Right ventricle myocardium superior (tissue), 1 donor: Measurements from ENCODE around the gene TLE4. TPM values are rescaled to one million over a fixed set of nuclear protein-coding genes. Genes with fewer than 3 reads are reported as not detected.
"Not testable (repeated sequence)": the region's sequence is repeated elsewhere in the genome, so short reads cannot be mapped to it uniquely, and the experiment has no call there.

Experiments
- ATAC-seq: fragments of 200-7000 bp; cut with Tn5 transposase; one replicate; pipeline ENCODE4 v1.9.1; 2020; ENCODE audit warnings: mild to moderate bottlenecking; ENCODE audit not compliant: poor library complexity
- DNase-seq: peaks from one replicate; pipeline ENCODE4 v3.0.0-alpha.2; 2020
- intact Hi-C: fragments of 100-400 bp; cut with DNase I; formaldehyde crosslinking; loops from one replicate; pipeline ENCODE4 v1.11.2; 2022
- total RNA-seq: library from RNA; stranded (reverse); fragmentation: NEBNext Ultra II Directional; extraction: Animal tissue kit (Norgen Biotek cat#: 25700); gene quantifications from one replicate; pipeline ENCODE4 v1.2.1, GENCODE V29; 2021
- donor health status: DM: no; HTN: yes; CAD: no; lungs with severe emphysema.

TLE4 gene
- total RNA-seq, 1 donor from 2014 or later: 12.8 TPM

DNA sequence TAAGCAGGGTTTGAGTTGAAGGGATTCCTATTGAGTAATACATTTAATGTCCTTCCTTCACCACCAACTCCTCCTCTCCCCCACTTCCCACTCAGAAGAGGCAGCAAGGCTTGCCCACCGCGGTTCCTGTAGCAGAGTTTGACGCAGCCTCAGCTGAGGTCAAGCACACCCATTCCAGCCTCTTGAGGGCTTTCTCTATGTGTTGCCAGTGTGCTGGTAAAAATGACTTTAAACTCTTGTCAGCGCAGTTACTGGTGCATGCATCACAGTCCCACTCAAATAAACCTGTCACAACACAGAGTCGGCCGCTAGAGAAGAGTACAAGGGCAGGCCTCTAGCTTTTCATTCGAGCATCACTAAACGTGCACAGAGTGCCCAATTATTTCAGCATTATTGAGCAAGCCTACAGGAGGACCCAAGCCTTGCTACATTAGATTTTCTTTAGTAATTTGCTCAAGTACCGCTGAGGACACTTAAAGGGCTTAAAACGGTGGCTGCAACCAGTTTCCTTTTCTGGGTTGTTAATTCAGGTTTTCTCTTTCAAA lies 79.6 kb downstream of the TLE4 start:
- DNase-seq: no peak
- ATAC-seq: peak; percentile 52
- intact Hi-C loops: no loop called here

DNA sequence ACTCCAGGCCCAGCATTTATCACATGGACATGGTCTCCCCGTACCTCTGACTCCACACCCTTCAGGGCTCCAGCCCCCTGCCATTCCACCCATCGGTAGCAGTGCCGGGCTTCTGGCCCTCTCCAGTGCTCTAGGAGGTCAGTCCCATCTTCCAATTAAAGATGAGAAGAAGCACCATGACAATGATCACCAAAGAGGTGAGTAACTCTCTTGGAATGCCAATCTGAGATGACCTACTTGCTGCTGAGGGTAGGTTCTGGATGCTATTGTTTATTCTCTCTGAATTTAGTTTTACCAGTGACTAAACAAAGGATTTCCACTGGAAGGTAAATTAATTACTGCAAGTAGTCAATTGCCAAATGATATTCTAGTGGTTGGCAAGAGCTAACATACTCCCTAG lies 80.8 kb downstream of the TLE4 start:
- intact Hi-C loops: no loop called here
- ATAC-seq: no peak

GRCh38 chr9:79654591-79655382 lies 83.0 kb downstream of the TLE4 start:
- DNase-seq, ATAC-seq, intact Hi-C loops: not testable (repeated sequence)

More for the DNA sequence above, 80.8 kb downstream of the TLE4 start:
- DNase-seq: no peak

- intact Hi-C loops: no loop called here
- DNase-seq (no peak), ATAC-seq (no peak)
Measured at GRCh38 chr9:79655551-79655950, 83.8 kb downstream of the TLE4 start.

DNA sequence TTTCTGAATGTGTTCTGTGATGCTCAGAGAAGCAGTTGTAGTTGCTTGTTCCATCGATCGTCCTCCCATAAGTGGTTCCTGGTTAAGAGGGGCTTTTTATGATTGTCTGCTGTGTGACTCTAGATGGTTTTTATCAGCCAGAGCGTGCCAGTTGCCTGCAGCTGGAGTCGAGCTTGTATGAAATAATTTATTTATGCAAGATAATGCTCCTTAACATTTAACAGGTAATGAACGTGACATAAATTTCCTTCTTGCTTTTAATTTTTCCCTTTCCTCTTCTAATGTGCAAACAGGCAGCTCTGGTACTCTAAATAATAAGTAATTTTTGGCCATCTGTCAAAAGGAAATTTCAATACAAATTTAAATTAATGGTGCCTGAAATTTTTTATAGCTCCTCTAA lies 84.4 kb downstream of the TLE4 start:
- no peak for DNase-seq
- ATAC-seq: no peak
- intact Hi-C loops: no loop called here

DNA sequence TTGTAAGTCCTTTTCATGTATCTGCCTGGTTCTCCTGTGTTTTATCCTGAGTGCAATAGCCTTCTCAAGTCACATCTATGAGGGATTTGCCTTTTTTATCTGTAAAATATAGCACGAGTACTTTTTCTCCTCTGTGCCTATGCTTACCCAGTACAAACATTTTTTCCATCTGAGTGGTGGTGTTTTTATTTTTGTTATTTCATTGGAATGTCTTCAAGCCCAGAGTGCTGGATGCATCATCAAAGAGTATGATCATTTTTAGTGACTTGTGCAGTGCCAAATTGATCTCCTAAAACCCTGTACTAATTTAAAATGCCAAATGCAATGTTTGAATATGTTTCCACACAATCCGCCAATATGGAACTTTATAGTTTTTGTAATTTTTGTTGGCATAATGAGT lies 86.1 kb downstream of the TLE4 start:
- DNase-seq (no peak), ATAC-seq (no peak)
- intact Hi-C loops: no loop called here

DNA sequence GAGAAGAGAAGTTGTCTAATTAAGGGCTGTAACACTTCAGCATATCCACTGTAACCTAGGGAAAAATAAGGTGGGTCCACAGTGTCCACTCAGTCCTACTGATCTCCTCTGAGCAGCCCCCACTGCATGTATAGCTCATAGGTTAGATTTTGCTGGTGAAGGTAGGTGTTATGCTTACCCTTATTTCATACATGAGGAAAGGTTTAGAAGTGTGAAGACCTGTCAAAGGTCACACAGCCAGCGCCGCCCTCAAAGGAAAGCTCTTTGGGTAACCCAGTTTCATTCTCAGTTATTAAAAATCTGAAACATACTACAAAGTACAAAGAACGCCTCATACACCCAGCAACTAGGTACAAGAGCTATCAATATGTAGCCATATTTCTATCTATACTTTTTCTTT lies 87.2 kb downstream of the TLE4 start:
- DNase-seq (no peak), ATAC-seq (no peak)
- intact Hi-C loops: no loop called here

DNA sequence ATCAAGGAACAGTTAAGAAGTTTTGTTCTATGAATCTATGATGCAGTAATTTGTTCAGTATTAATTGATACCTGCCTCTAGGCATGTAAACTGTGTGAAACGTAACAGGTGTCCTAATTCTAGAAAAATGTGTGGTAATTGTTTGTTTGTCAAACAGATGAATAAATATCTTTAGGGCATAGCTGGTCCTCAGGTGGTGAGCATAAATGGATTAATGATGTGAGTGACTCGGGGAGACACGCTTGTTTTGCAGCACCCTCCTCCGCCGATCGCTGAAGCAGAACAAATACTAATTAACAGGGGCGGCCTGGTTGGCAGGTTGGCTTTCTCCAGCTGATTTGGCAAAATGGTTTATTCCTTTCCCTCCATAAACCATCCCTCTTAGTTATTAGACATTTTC lies 88.8 kb downstream of the TLE4 start:
- intact Hi-C loops: loop anchor here (10.0 kb wide), 1 partner anchor 86 kb away; the partner anchor contains the start of gene TLE4
- no peak for ATAC-seq

DNA sequence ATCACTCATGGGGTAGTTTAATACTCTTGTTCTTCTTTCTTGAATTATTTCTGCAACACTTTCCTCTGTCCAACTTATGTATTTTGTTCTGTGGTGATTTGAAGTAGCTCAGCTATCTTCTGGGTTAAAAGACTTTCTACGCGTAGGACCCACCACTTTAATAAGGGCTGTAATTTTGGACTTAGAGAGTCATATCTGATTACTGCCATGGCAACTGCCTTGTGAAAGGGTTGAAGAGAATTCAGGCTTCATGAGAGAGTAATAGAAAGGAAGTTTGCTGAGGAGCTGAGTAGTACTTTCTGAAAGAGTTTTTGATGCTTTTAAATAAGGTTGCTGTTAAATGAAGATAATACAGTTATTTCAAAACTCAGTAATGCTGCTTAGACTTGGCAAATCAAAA lies 89.5 kb downstream of the TLE4 start:
- ATAC-seq: no peak
- intact Hi-C loops: loop anchor here (10.0 kb wide), 1 partner anchor 86 kb away; the partner anchor contains the start of gene TLE4
- DNase-seq: no peak

More for the DNA sequence above, 88.8 kb downstream of the TLE4 start:
- DNase-seq: no peak

GRCh38 chr9:79661886-79662536 lies 90.2 kb downstream of the TLE4 start:
- DNase-seq: no peak
- ATAC-seq: no peak
- intact Hi-C loops: loop anchor here (10.0 kb wide), 1 partner anchor 87 kb away; the partner anchor contains the start of gene TLE4

GRCh38 chr9:79662537-79662956 lies 90.8 kb downstream of the TLE4 start:
- intact Hi-C loops: loop anchor here (10.0 kb wide), 1 partner anchor 88 kb away; the partner anchor contains the start of gene TLE4
- ATAC-seq (no peak), DNase-seq (no peak)

- ATAC-seq: no peak
- intact Hi-C loops: loop anchor here (10.0 kb wide), 1 partner anchor 88 kb away; the partner anchor contains the start of gene TLE4
- DNase-seq: no peak
Measured at GRCh38 chr9:79663300-79663699, 91.5 kb downstream of the TLE4 start.

DNA sequence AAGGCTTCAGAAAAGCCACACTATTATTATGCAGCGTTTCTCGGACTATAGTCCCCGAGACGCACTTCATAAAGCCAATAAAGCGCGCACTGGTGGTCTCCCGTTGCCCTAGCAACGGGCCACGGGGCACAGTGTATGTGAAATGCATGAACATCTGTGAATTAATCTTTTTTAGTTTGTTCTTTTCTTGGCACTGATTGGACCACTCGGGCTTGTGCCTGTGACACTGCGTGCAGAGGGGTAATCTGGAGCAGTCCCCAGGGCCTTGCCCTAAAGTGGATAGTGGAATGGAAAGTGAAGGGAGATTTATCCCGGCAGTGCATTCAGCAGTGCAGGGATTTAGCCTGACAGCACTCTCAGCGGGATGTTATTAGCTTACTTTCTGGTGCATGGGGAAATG lies 92.1 kb downstream of the TLE4 start:
- ATAC-seq: peak; percentile 42
- DNase-seq: no peak
- intact Hi-C loops: loop anchor here (10.0 kb wide), 1 partner anchor 89 kb away; the partner anchor contains the start of gene TLE4

DNA sequence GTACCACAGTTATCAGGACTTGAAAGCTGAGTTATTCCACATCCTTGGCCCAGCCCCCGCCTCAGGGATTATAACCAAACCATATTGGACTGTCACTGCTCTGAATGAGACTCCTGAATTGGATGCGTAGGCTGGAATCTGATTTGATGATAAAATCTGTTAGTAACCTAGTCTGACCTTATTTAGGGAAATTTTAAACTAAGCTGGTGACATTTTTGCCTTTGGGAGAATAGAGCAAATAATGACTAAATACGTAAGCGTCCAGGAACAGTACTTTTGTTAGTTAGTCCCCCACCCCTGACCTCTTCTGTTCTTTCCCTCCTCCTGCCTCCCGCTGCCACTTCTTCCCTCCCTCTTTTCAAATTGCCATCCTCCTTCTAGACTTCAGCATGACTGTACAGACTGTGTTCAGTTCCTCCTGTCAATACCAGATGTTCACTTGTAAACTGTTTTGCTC lies 92.6 kb downstream of the TLE4 start:
- ATAC-seq (peak; percentile 63), DNase-seq (no peak)
- intact Hi-C loops: loop anchor here (10.0 kb wide), 1 partner anchor 90 kb away; the partner anchor contains the start of gene TLE4

DNA sequence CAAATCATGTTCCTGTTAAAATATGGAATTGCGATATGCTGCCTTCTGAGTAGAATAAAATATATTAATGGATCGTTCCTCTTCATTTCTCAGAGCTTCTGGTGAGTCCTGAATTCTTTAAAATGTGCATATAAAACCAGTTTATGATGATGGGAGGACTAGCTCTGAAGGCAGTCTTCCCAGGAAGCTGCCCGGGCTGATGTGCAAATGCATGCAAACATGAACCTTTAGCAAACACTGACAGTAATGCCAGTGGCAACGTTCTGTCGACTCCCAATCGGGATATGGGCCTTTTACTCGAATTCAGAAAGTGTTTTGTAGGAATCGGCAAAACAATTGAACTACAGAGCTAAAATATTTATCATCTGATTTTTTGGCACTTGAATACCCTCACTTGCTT lies 93.6 kb downstream of the TLE4 start:
- ATAC-seq: no peak
- no peak for DNase-seq
- intact Hi-C loops: loop anchor here (10.0 kb wide), 1 partner anchor 91 kb away; the partner anchor contains the start of gene TLE4

GRCh38 chr9:79665931-79666330 lies 94.2 kb downstream of the TLE4 start:
- intact Hi-C loops: loop anchor here (10.0 kb wide), 1 partner anchor 91 kb away; the partner anchor contains the start of gene TLE4
- ATAC-seq (no peak), DNase-seq (no peak)

DNA sequence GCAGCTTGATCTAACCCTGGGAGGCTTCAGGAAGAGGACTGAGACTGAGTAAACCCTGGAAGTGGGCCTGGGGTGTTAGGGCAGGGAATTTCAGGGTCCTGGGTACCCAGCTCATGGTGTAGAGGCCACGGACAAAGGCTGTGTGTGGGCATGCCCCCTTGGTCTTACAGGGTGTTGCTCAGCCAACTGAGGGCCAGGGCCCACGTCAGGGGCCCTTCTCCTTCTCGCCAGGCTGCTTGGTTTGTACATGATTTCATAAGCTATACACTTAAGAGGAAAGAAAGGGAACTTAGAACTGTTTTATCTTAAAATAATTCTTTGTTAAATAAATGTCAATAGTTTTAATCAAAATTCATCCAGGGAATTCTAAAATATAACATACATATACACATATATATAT lies 95.4 kb downstream of the TLE4 start:
- intact Hi-C loops: loop anchor here (10.0 kb wide), 1 partner anchor 92 kb away; the partner anchor contains the start of gene TLE4

DNA sequence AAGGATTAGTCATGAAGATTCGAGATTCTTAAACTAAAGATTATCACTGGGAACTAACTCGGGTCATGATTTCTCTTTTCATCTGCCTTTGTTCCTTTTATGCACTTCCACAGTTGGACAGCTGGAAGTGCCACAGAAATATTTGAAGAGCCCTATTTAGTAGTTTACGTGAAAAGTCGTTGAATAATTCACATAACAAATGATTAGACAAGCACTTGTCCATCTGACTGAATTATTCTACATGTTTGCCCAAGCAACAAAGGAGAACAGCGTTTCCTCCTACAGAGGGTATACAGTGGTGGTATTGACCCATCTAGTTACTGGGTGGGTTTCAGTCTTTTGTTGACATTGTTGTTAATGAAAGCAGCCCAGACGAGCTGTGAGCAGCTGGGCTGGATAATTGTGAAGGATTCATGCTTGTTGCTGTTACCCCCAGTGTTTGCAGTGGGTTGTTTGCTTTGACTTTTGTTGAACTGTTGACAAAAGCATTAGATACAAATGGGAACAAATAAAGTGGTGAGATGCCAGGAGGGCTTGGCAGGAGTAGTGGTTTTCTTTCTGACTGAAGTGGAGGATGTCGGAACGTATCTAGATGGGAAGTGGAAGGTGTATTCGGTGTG lies 96.2 kb downstream of the TLE4 start:
- DNase-seq (no peak), ATAC-seq (peak; percentile 43)
- intact Hi-C loops: loop anchor here (10.0 kb wide), 1 partner anchor 93 kb away; the partner anchor contains the start of gene TLE4

More for the DNA sequence above, 95.4 kb downstream of the TLE4 start:
- DNase-seq (no peak), ATAC-seq (no peak)
